Hematopoietic multipotent progenitor cell treated with erythropoietin and hydrocortisone succinate and interleukin-3 and kit ligand, for 4 days (in vitro differentiated cells): ENCODE measurements around the gene HSPA8.
"Not testable (repeated sequence)": the region's sequence is repeated elsewhere in the genome, so short reads cannot be mapped to it uniquely, and the experiment has no call there.

Experiments
- DNase-seq: peaks from one replicate; pipeline ENCODE4 v3.0.0-alpha.2; 2015

Gene HSPA8

DNA sequence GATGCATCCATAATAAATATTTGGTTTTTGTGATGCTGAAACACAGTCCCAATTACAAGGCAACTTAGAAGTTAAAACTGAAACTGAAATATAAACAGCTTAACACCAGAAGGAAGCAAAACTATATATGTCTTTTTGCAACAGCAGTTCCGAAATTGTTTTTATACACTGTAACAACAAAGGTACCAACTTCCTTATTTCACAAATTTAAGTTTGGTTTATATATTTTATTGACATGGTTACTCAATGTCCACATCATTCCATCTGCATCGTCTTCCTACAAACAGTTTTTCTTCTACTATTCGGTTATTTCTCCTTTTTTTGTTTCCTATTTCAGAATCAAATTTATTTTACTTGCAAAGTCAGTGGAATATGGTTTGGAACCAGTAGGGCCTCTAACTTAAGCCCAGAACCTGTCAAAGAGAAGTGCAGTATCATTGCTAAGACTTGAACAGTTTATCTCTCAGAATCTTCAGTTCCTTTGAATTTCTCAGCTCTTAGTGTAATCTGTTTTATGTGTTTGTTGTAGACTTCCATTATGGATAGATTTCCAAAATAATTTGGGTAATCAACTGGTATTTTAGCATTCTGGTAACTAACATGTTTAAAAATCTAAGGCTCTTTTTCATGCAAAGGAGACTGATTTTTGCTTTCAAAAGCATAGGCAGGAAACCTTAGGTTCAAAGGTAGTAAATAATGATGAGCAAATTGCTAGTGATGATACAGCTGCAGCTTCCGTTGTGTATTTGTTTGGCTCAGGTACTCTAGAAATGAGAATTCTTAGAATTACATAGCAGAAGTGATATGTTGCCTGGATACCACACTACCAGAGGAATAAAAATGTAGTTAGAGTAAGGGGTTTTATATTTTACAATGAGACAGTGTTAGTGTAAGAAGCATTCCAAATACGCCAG lies 8.2 kb upstream of the HSPA8 start:
- peak; percentile 39 for DNase-seq

DNA sequence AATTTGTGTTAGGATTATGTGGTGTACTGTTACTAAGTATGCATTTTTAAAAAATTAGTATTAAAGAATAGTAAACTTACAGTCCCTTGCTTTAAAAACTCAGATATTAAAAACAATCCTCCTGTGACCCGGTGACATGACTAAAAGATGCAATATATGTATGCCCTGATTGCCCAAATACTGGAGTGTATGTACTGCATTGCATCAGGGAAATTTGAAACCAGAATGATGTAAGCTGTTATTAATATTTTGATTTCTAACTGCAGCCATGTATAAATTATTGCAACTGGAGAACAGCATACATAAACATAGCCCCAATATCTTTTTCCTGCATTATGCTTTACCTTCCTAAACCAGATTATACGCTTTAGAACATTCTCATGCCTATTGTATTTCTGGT lies 3.7 kb upstream of the HSPA8 start:
- no peak for DNase-seq

DNA sequence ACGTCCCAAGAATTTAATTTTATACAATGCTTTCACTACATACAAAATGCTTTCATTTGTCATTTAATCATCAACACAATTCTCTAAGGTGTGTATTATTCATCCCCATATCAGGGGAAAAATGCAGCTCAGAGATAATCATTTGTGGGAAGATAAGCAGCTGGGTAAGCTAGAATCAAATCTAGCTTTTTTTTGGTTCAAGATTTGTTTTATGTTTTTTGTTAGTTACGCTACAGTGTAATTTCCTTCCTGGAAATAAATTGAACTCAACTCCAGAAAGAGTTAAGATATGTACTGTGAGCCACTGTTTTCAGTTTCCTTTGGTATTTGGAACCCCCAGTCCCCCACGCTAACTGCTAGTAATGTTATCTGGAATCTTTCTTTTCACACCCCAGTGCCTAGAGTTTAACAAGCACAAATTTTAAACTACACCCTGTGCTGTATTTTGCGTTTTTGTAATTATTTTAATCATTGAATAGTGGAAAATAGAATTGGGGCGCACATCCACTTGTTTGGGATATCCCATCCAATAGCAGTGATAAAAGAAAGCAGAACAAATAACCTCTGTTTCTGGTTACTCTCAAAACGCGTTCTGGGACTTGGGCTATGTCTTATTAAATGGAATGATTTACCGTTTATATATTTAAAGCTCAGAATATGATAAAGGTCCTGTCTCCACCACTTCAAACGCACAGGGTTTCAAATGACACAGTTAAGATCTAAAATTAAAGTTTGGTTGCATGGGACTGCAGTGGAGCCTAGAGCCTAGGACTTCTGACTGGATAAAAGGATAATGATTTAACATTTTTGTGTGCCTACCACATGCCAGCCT lies 2.1 kb upstream of the HSPA8 start:
- DNase-seq: peak; percentile 42

DNA sequence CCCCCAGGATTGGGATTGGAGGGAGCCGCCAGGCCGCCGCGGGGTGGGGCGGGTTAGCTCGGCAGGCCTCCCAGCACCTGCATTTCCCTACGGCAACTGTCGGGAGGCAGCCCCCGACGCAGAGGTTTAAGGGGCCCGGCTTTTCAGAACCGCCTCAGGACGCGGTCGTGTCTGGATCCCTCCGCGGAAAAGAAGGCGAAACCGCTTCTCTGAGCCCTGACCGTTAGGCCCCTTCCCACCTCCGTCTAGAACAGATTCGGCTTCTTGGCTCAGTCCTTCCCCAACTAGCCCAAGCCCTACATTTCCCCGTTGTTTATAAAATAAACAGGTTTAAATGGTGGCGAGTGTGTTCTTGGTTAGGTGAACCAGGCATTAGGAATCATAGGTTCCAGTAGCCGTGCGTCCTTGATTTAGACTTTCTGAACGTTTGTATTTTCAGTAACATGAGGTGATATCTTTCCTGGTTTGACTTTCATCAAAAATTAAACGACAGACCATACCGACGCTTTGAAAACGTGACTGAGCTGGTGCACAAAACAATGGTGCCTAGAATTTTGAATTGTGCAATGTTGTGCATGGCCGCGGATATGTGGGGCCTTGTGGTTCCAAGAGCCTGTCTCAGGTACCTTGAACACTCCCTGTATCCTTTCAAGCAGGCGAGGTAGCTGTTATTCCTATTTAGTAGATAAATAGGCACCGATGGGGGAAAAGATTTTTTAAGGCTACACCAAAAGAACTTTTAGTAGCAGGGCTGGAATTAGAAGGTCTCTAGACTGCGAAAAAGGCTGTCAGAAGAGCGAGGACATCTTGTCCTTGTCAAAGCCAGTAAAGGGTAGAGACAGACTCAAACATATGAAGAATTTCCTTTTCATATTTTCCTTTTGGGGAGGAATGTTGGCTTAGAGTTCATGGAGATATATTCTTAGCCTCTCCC lies 1.2 kb upstream of the HSPA8 start:
- DNase-seq: peak; percentile 80

DNA sequence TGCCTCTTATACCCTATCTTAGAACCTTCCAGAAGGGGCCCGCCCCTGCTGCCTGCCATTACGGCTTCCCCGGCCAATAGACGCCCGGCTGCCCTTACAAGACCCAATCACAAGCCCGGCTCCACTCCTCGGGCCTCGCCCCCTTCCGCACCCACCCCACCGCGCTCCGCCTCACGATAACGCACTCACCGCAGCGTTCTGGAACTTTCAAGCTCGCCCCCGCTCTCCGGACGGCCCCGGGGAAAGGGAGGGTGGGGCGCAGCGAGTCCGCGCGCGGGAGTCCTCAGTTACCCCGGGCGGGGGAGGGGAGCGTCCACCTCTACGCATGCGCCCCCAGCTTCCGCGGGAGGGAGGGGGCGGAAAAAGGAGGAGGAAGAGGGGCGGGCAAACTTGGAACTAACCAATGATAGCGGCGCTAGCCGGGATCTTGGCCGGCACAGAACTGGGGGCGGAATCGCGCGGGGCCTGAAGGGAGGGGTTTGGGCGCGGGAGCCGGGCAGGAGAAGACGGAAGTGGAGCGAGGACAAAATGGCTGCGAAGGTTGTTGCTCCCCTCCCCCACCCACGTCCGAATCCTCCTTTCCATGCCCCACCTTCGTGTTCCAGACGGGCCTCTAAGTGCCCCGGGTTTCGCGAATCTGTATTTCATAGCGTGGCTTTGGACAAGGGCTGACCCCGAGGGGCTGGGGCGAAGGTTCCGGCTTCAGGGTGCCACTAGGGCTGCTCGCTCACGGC lies 389 bp upstream of the HSPA8 start:
- DNase-seq: peak; percentile 100

DNA sequence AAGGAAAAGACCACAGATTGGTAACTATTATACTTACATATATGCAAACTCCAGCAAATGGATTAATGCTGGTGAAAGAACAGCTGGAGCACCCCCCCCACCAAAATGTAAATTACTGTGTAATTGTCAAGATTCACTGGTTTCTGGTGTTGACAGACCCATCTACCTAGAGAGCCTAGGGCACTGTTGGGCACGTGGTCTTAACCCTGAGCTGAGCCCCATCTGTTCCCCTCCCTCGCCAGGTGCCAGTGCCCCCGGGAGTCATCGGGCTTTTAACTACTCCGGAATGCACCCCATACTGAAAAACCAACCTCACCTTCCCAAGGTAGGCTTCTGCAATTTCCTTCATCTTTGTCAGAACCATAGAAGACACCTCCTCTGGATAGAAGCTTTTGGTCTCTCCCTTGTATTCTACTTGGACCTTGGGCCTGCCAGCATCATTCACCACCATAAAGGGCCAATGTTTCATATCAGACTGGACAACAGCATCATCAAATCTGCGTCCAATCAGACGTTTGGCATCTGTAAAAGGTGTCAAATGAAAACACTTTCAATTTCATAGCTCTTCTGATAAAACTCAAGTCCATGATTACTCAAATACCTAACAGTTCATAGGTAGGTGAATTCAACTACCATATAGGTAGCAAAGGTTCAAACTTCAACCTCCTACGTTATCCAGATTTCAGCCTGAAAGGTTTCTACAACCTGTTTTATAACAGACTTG lies 1.5 kb downstream of the HSPA8 start:
- DNase-seq: peak; percentile 39

DNA sequence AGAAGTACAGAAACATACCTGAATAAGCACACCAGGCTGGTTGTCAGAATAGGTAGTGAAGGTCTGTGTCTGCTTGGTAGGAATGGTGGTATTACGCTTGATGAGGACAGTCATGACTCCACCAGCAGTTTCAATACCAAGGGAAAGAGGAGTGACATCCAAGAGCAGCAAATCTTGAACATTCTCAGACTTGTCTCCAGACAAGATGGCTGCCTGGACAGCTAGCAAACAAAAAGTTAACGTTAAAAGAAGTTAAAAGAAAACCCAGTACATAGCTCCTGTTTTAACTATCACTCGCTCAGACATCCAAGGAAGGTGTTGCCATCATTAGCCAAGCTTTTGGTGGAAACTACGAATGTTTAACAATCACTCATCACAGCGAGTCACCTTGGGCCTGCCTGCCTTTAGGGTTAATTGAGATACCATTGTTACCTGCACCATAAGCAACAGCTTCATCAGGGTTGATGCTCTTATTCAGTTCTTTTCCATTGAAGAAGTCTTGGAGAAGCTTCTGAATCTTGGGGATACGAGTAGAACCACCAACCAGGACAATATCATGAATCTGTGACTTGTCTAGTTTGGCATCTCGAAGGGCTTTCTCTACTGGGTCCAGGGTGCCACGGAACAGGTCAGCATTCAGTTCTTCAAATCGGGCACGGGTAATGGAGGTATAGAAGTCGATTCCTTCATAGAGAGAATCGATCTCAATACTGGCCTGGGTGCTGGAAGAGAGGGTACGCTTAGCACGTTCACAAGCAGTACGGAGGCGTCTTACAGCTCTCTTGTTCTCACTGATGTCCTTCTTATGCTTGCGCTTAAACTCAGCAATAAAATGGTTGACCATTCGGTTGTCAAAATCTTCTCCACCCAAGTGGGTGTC lies 2.7 kb downstream of the HSPA8 start:
- not testable (repeated sequence) for DNase-seq

DNA sequence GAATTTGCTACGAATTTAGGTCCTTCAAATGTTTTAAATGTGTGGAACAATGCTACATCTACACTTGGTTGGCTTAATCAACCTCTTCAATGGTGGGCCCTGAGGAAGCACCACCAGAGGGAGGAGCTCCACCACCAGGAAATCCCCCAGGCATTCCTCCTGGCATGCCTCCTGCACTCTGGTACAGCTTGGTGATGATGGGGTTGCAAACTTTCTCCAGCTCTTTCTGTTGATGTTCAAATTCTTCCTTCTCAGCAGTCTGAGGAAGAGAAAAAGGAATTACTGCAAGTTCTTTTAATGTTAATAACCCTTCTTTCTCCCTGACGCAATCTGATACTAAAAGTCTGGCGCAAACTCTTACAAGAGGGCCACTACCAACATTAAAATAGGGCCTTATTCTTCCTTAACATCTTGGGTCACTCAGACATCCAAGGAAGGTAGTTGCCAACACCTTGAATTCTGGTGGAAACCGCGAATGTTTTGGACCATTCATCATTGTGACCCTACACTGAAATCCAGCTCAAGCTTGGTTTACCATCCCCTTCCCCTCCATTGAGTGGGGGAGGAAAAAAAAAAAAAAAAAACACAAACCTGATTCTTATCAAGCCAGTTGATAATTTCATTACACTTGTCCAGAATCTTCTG lies 4.2 kb downstream of the HSPA8 start:
- no peak for DNase-seq

DNA sequence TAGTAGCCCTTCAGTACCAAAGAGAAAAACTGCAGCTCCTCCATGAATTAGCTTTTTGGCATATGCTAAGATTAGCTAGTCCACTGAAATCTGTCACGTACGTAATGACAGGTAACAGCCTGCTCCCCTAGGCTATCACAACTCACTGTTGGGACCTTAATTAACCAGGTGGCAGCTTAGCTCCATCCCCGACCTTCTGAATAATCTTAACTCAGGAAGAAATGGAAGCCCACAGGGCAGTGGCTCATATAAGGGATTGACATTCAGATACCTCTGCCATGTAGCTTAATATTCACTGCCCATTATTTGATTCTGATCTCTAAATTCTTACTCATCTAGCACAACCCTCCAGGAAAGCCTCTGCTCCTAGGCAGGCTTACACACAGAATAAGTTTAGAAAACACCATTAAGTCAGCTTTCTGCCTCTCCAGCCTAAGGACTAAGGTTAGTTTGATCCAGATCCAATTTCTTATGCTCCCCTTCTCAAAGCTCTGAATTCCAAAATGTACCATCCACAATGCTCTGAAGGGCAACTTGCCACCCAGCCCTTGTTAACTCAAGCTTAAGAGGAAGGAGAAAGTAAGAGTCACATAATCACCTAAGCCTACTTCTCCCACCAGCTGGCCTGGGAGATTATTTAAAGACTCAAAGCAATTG lies 5.0 kb downstream of the HSPA8 start:
- peak; percentile 19 for DNase-seq

DNA sequence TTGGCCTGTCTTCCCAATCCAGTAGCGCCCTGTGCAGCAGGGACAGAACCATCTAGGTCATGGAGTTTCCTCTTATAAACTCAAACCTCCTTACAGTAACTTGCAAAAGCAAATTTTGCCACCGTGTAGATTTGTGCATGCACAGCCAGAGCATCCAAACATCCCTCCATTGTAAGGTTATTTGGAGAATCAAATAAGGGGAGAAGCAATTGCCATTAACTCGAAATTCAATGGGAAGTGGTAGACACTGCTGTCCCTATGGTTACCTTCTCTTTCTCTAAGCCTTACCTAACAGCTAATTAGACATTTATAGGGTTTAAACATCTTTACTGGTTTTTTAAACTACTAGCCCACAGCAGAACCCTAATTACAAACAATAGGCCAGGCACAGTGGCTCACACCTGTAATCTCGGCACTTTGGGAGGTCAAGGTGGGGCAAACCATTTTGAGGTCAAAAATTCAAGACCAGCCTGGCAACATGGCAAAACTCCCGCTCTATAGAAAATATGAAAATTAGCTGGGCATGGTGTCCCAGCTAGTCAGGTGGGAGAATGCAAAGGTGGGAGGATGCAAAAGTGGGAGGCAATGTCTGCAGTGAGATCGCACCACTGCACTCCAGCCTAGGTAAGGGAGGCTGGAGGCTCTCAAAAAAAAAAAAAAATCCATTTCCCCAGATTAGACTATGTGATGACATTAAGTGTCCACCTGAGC lies 6.6 kb downstream of the HSPA8 start:
- DNase-seq: peak; percentile 35

DNA sequence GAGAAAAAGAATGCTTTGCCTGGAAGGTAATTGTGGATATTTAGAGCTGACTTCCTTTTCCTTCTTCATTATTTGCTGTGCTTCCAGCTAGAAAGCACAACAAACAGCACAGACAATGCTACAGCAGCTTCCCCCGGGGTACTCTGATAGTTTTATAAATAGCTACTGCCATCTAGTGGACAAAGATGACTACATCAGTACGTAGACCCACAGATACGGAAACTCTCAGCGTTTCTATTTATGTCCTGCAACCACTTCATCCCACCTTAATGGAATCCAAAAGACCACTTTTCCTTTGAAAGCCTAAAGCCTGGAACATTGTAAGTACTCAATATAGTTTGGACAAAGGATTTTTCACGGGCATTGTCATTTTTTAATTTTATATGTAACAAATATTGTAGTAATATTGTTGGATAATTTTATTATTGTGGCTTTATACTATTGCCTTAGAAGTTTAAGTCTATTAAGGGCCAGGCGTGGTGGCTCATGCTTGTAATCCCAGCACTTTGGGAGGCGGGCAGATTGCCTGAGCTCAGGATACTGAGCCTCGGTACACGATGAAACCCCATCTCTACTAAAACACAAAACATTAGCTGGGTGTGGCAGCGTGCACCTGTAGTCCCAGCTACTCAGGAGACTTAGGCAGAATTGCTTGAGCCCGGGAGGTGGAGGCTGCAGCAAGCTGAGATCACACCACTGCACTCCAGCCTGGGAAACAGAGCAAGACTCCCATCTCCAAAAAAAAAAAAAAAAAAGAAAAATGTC lies 7.5 kb downstream of the HSPA8 start:
- peak; percentile 93 for DNase-seq

DNA sequence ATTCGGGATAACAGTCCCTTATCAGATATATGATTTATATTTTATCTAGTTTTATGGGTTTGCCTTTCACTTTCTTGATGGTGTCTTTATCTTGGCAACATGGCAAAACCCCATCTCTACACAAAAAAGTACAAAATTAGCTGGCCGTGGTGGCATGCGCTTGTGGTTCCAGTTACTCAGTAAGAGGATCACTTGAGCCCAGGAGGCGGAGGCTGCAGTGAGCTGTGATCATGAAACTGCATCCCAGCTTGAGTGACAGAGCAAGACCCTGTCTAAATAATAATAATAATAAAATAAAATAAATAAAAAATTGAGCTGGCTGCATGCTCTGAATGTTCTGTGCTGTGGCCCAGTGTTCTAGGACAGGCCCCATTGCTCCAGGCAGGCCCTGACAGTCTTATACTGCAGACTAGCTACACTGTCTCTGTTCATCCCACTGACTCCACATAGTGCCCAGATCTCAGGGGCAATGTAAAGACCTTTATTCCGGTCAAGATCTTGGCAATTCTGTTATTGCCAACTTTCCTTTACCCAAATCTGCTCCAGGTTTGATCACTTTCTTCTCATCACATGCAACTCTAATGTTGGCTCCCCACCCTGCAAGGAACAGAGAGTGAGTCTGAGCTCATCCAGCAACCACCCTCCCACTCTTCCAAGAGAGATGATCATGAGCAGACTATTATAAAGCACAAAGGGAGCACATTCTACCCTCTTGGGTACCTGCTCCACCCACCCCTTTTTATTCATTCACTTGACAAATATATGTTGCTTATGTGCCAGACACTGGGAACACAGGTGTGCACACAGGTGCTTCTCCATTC lies 8.8 kb downstream of the HSPA8 start:
- DNase-seq: peak; percentile 29

DNA sequence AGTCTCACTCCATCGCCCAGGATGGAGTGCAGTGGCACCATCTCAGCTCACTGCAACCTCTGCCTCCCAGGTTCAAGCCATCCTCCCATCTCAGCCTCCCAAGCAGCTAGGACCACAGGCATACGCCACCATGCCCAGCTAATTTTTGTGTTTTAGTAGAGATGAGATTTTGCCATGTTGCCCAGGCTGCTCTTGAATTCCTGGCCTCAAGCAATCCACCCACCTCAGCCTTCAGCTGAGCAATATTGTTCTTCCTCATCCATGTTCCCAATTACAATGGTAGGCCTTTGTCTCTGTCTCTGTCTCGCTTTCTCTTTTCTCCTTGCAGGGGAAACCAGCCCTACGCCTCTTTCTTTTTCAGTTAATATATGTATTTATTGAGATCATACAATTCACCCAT lies 10.3 kb downstream of the HSPA8 start:
- no peak for DNase-seq

DNA sequence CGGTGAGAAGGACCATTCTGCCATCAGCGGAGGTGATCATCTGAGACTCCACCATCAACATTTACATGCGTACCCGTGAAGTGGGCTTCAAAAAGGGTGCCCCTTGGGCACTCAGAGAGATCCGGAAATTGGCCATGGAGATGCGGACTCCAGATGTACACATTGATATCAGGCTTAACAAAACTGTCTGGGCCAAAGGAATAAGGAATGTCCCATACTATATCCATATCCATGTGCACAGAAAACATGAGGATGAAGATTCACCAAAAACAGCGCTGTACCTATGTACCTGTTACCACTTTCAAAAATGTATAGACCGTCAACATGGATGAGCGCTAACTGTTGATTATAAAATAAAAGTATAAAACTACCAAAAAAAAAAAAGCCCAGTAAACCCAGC lies 10.8 kb downstream of the HSPA8 start:
- DNase-seq: no peak

DNA sequence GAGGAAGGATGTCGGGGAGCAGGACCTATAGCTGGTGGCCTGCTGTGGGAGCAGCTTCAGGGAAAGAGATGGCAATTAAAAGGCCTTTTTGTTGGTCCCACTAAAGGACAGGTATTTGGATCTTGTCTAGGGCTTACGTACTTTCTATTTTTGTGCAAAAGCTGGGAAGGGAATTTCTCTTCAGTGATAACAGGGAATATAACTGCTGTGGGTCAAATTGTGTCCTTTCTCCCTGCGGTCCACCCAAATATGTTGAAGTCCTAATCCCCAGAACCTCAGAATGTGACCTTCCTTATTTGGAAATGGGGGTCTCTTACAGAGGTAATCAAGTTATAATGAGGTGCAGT lies 14.0 kb downstream of the HSPA8 start:
- DNase-seq: no peak

DNA sequence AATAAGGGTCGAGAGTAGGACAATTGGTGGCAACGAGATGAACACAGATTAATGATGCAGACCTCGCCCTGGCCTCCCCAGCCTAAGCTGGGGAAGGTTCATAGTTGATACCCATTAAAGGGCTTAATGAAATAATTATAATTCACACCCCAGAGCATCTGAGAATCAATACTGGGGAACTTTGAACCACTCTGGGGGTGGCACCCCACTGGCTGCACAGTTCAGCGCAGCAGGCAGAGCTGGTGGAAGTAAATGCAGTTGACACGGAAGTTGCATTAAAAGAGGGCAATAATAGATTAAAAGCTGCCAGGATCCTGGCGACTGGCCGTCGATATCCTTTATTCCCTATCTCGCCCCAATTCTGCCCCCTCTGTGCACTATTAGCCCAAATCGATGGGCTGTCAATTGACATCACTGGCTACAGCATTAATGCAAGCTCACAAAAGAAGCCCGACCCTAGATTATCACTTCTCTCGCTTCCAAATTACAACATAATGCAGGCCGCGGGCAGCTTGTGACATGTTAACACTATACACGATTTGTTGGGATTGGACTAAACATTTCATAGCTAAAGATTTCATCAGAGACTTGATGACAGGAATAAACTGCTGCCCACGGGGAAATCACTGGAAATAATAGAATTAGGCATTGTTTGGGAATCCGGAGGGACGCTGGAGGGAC lies 14.5 kb downstream of the HSPA8 start:
- DNase-seq: no peak
